Measurements from ENCODE around the gene TGFBR3. TPM values are rescaled to one million over a fixed set of nuclear protein-coding genes. Genes with fewer than 3 reads are reported as not detected.
A peak's percentile ranks its signal among the peaks of the same experiment; 100 is the strongest.

TGFBR3 gene
- total and polyA plus RNA-seq, 9 of the 15 experiments (the other 6 are each of a cell fraction or from before 2014, with no cell fraction given), result 3.6 to 32.4 (median 15.6) TPM

- H3K9me1 ChIP-seq (ENCODE audit: control insufficient read depth, insufficient read depth, low read length), result no peaks in the 10 kb centered on the region
- ChIA-PET POLR2A (interaction anchor here (0.6 kb wide), 1 partner anchor 13 kb away, joined by 3 read pairs; no protein-coding TSS in a partner anchor), CTCF (ENCODE audit: low intra/inter-chr PET ratio) (no interaction called here)
- TF ChIP-seq ZNF232 (CRISPR knock-in tag; IDR thresholded peaks at IDR 0.05), result no peak
- TF ChIP-seq TCF3 (CRISPR knock-in tag; IDR thresholded peaks at IDR 0.05), result no peak
- intact Hi-C loops (cut with micrococcal nuclease), result no loop called here
- H3K79me2 ChIP-seq (ENCODE audit: control insufficient read depth, insufficient read depth, low read length), result no peaks in the 10 kb centered on the region; the same call in 2 of the 3 replicates
- no peaks in the 10 kb centered on the region for H3K36me3 ChIP-seq (ENCODE audit: control insufficient read depth, insufficient read depth, low read length)
- H3K27ac ChIP-seq (ENCODE audit: extremely low read depth, low read depth, low read length), result no peak overlapping the region
- DNase-seq (ENCODE audit: extremely low read depth in 1 of 4, low spot score in 3 of 4), result no peak
- H3K27me3 ChIP-seq (ENCODE audit: control insufficient read depth in 2 of 2, insufficient read depth in 2 of 2, low read length in 2 of 2), result no peaks in the 10 kb centered on the region
- no TSS peak for BruUV-seq (replicated peaks)
- ATAC-seq, result no peak
- no peak for FAIRE-seq
- WGBS (ENCODE audit: insufficient coverage, low coverage, missing lambda C conversion rate), result 81% methylated on average over 4 of the region's 4 CpGs
- no peak overlapping the region for H3K9ac ChIP-seq (ENCODE audit: insufficient read depth in 1 of 2, low read depth in 2 of 2, low read length in 2 of 2)
- in situ Hi-C loops (cut with MboI), result no loop called here
- no peak overlapping the region for H3K4me3 ChIP-seq
- H2AFZ ChIP-seq (ENCODE audit: low read depth, low read length), result peak overlapping the region; percentile 11; the same call in 1 of the 2 replicates
- H3K4me1 ChIP-seq (replicated peaks in 1 of 2; ENCODE audit: control insufficient read depth in 2 of 2, insufficient read depth in 2 of 2, low read length in 2 of 2), result no peaks in the 10 kb centered on the region
- no peak overlapping the region for H3K4me2 ChIP-seq (ENCODE audit: insufficient read depth, low read length)
- H4K20me1 ChIP-seq (replicated peaks; ENCODE audit: control insufficient read depth, insufficient read depth, low read length), result no peaks in the 10 kb centered on the region
- no peaks in the 10 kb centered on the region for H3K9me3 ChIP-seq (replicated peaks; ENCODE audit: control insufficient read depth, insufficient read depth, low read depth, low read length)
Observed at GRCh38 chr1:91814448-91814847, 71.5 kb downstream of the TGFBR3 start.

- H3K9ac ChIP-seq (ENCODE audit: insufficient read depth in 1 of 2, low read depth in 2 of 2, low read length in 2 of 2), result no peak overlapping the region
- H2AFZ ChIP-seq (ENCODE audit: low read depth, low read length), result no peak overlapping the region
- no peak overlapping the region for H3K4me2 ChIP-seq (ENCODE audit: insufficient read depth, low read length)
- no peaks in the 10 kb centered on the region for H4K20me1 ChIP-seq (replicated peaks; ENCODE audit: control insufficient read depth, insufficient read depth, low read length)
- H3K36me3 ChIP-seq (ENCODE audit: control insufficient read depth, insufficient read depth, low read length), result no peaks in the 10 kb centered on the region
- ATAC-seq (no peak), DNase-seq (ENCODE audit: extremely low read depth in 1 of 4, low spot score in 3 of 4) (no peak), FAIRE-seq (no peak)
- no peaks in the 10 kb centered on the region; a peak in 1 of 5 replicates for H3K4me1 ChIP-seq (replicated peaks in 1 of 2; ENCODE audit: control insufficient read depth in 2 of 2, insufficient read depth in 2 of 2, low read length in 2 of 2)
- TF ChIP-seq XRCC4 (IDR thresholded peaks at IDR 0.05; ENCODE audit: extremely low read depth, insufficient read depth, insufficient read length) (no peak), ZNF740 (CRISPR knock-in tag; IDR thresholded peaks at IDR 0.05) (no peak), ZNF740 (tag; IDR thresholded peaks at IDR 0.05) (no peak), SMAD4 (CRISPR knock-in tag; conservative IDR thresholded peaks at IDR 0.05) (no peak), MLLT1 (IDR thresholded peaks at IDR 0.05) (no peak), ATF3 (IDR thresholded peaks at IDR 0.05) (no peak), ATF3 (CRISPR knock-in tag; conservative IDR thresholded peaks at IDR 0.05) (no peak), ZC3H11A (IDR thresholded peaks at IDR 0.05; ENCODE audit: low read depth, low read length) (no peak), ZNF347 (CRISPR knock-in tag; IDR thresholded peaks at IDR 0.05; ENCODE audit: low read depth) (no peak)
- POLR2A ChIA-PET, result no interaction called here
- no peak overlapping the region for H3K4me3 ChIP-seq
- intact Hi-C loops (cut with micrococcal nuclease) (no loop called here), in situ Hi-C loops (cut with MboI) (no loop called here)
- H3K79me2 ChIP-seq (ENCODE audit: control insufficient read depth, insufficient read depth, low read length), result no peaks in the 10 kb centered on the region; the same call in 2 of the 3 replicates
- BruUV-seq (replicated peaks), result no TSS peak
- CTCF ChIA-PET (ENCODE audit: low intra/inter-chr PET ratio), result interaction anchor here (0.8 kb wide), 1 partner anchor 29 kb away, joined by 3 read pairs; no protein-coding TSS in a partner anchor
- H3K9me3 ChIP-seq (replicated peaks; ENCODE audit: control insufficient read depth, insufficient read depth, low read depth, low read length), result no peaks in the 10 kb centered on the region
- 61% methylated on average over 7 of the region's 7 CpGs for WGBS (ENCODE audit: insufficient coverage, low coverage, missing lambda C conversion rate)
- no peaks in the 10 kb centered on the region for H3K9me1 ChIP-seq (ENCODE audit: control insufficient read depth, insufficient read depth, low read length)
- H3K27ac ChIP-seq (ENCODE audit: extremely low read depth, low read depth, low read length), result no peak overlapping the region
- no peaks in the 10 kb centered on the region for H3K27me3 ChIP-seq (ENCODE audit: control insufficient read depth in 2 of 2, insufficient read depth in 2 of 2, low read length in 2 of 2)
Observed at GRCh38 chr1:91813813-91814212, 72.1 kb downstream of the TGFBR3 start.
